H9 (cell line): Measurements from ENCODE around the gene PYHIN1. TPM values are rescaled to one million over a fixed set of nuclear protein-coding genes. Genes with fewer than 3 reads are reported as not detected.
A peak's percentile ranks its signal among the peaks of the same experiment; 100 is the strongest.

Experiments used
- DNase-seq: peaks from one replicate; pipeline ENCODE4 v3.0.0-alpha.2; 2017
- H2AFZ ChIP-seq: one replicate; pipeline ENCODE4 v1.6.1; 2013; ENCODE audit warnings: mild to moderate bottlenecking, low read length, control low read depth, moderate library complexity
- H2AK5ac ChIP-seq: 2 replicates; pipeline ENCODE4 v1.6.1; 2013; ENCODE audit warnings: low read length, control low read depth, mixed read lengths; ENCODE audit not compliant: insufficient read length
- H2BK120ac ChIP-seq: one replicate; pipeline ENCODE4 v1.6.1; 2013; ENCODE audit warnings: low read depth, mild to moderate bottlenecking, low read length, control low read depth, inconsistent platforms; ENCODE audit not compliant: poor library complexity, severe bottlenecking
- H2BK12ac ChIP-seq: 2 replicates; pipeline ENCODE4 v1.6.1; 2013; ENCODE audit warnings: low read length, control low read depth, mixed read lengths, low read depth; ENCODE audit not compliant: insufficient read length
- H2BK15ac ChIP-seq: 2 replicates; pipeline ENCODE4 v1.6.1; 2013; ENCODE audit warnings: low read depth, low read length, control low read depth
- H2BK20ac ChIP-seq: one replicate; pipeline ENCODE4 v1.6.1; 2013; ENCODE audit warnings: low read depth, mild to moderate bottlenecking, low read length, control low read depth, inconsistent platforms; ENCODE audit not compliant: poor library complexity, severe bottlenecking
- H2BK5ac ChIP-seq: 2 replicates; pipeline ENCODE4 v1.6.1; 2013; ENCODE audit warnings: low read length, control low read depth, mixed read lengths; ENCODE audit not compliant: insufficient read length
- H3K14ac ChIP-seq: 2 replicates; pipeline ENCODE4 v1.6.1; 2013; ENCODE audit warnings: low read length, control low read depth; ENCODE audit not compliant: insufficient read depth
- H3K18ac ChIP-seq: 2 replicates; pipeline ENCODE4 v1.6.1; 2013; ENCODE audit warnings: low read depth, mild to moderate bottlenecking, mixed read lengths, low read length, control low read depth; ENCODE audit not compliant: insufficient read length
- H3K23ac ChIP-seq: 2 replicates; pipeline ENCODE4 v1.6.1; 2013; ENCODE audit warnings: low read length, control low read depth, mixed read lengths, low read depth; ENCODE audit not compliant: insufficient read length
- H3K23me2 ChIP-seq: 2 replicates; pipeline ENCODE4 v1.6.1; 2013; ENCODE audit warnings: low read depth, mild to moderate bottlenecking, mixed read lengths, low read length, control low read depth; ENCODE audit not compliant: insufficient read length, poor library complexity, severe bottlenecking
- H3K27ac ChIP-seq: 2 replicates; pipeline ENCODE4 v1.5.1; 2013; ENCODE audit warnings: low read length, control low read depth, mixed read lengths, low read depth; ENCODE audit not compliant: insufficient read length
- H3K27me3 ChIP-seq: 2 replicates; pipeline ENCODE4 v1.6.1; 2013; ENCODE audit warnings: low read length, control low read depth, inconsistent platforms; ENCODE audit not compliant: insufficient read depth
- H3K4ac ChIP-seq: 2 replicates; pipeline ENCODE4 v1.6.1; 2013; ENCODE audit warnings: low read depth, mild to moderate bottlenecking, control low read depth, inconsistent platforms, low read length, moderate library complexity
- H3K4me1 ChIP-seq: 2 replicates; pipeline ENCODE4 v1.6.1; 2013; ENCODE audit warnings: low read length, control low read depth, inconsistent platforms; ENCODE audit not compliant: insufficient read depth
- H3K4me2 ChIP-seq: 2 replicates; pipeline ENCODE4 v1.6.1; 2013; ENCODE audit warnings: low read length, control low read depth, mixed read lengths; ENCODE audit not compliant: insufficient read length, insufficient read depth
- H3K56ac ChIP-seq: 2 replicates; pipeline ENCODE4 v1.6.1; 2013; ENCODE audit warnings: low read depth, mild to moderate bottlenecking, mixed read lengths, low read length, control low read depth; ENCODE audit not compliant: insufficient read length
- H3K79me1 ChIP-seq: 2 replicates; pipeline ENCODE4 v1.6.1; 2013; ENCODE audit warnings: low read depth, mild to moderate bottlenecking, moderate library complexity, low read length, control low read depth, inconsistent platforms; ENCODE audit not compliant: insufficient read depth, poor library complexity, severe bottlenecking
- H3K79me2 ChIP-seq: 2 replicates; pipeline ENCODE4 v1.6.1; 2013; ENCODE audit warnings: low read length, control low read depth, inconsistent platforms; ENCODE audit not compliant: insufficient read depth
- H3K9ac ChIP-seq: 2 replicates; pipeline ENCODE4 v1.6.1; 2013; ENCODE audit warnings: low read length, control low read depth, mixed read lengths; ENCODE audit not compliant: insufficient read length; ENCODE audit errors: extremely low read depth
- H3K9me3 ChIP-seq: one replicate; pipeline ENCODE4 v1.6.1; 2013; ENCODE audit warnings: low read depth, low read length, inconsistent platforms; ENCODE audit not compliant: control insufficient read depth
- H3T11ph ChIP-seq: one replicate; pipeline ENCODE4 v1.6.1; 2013; ENCODE audit warnings: mild to moderate bottlenecking, low read length, control low read depth, inconsistent platforms
- H4K20me1 ChIP-seq: one replicate; pipeline ENCODE4 v1.6.1; 2013; ENCODE audit not compliant: control insufficient read depth, insufficient read length, insufficient read depth
- H4K5ac ChIP-seq: 2 replicates; pipeline ENCODE4 v1.6.1; 2013; ENCODE audit warnings: low read depth, mild to moderate bottlenecking, mixed read lengths, low read length, control low read depth; ENCODE audit not compliant: insufficient read length
- H4K8ac ChIP-seq: replicated peaks from 2 replicates; pipeline ENCODE4 v1.6.1; 2013; ENCODE audit warnings: low read length, control low read depth, mixed read lengths, low read depth; ENCODE audit not compliant: insufficient read length
- H4K91ac ChIP-seq: 2 replicates; pipeline ENCODE4 v1.6.1; 2013; ENCODE audit warnings: low read depth, mild to moderate bottlenecking, moderate library complexity, mixed read lengths, low read length, control low read depth; ENCODE audit not compliant: insufficient read length
- H3K27ac Mint-ChIP-seq, 3 experiments: 2 replicates in 2 of 3; 3 replicates in 1 of 3; pipeline ENCODE4 v1.8.0; 2020 to 2021; ENCODE audit warnings: mixed read lengths in 3 of 3, mild to moderate bottlenecking in 1 of 3, moderate library complexity in 1 of 3
- H3K27me3 Mint-ChIP-seq: 2 replicates; pipeline ENCODE4 v1.8.0; 2021; ENCODE audit warnings: low read depth, mild to moderate bottlenecking, moderate library complexity, mixed read lengths
- H3K36me3 Mint-ChIP-seq, 3 experiments: 2 replicates in 2 of 3; 3 replicates in 1 of 3; pipeline ENCODE4 v1.8.0; 2020 to 2021; ENCODE audit warnings: low read depth in 3 of 3, mixed read lengths in 3 of 3; ENCODE audit not compliant: insufficient read depth in 1 of 3
- H3K4me1 Mint-ChIP-seq, 2 experiments: 2 replicates each; pipeline ENCODE4 v1.8.0; 2020; ENCODE audit warnings: mixed read lengths in 2 of 2
- H3K4me3 Mint-ChIP-seq, 2 experiments: 2 replicates in 1 of 2; 3 replicates in 1 of 2; pipeline ENCODE4 v1.8.0; 2020 to 2021; ENCODE audit warnings: mild to moderate bottlenecking in 2 of 2, mixed read lengths in 2 of 2, moderate library complexity in 1 of 2
- H3K9me3 Mint-ChIP-seq, 2 experiments: 2 replicates in 1 of 2; 3 replicates in 1 of 2; pipeline ENCODE4 v1.8.0; 2020; ENCODE audit warnings: mild to moderate bottlenecking in 2 of 2, mixed read lengths in 2 of 2, moderate library complexity in 1 of 2
- CTCF ChIP-seq: fragments of 200-600 bp; sonication (generic); conservative IDR thresholded peaks from 3 replicates; pipeline ENCODE4 v1.8.0; 2021; ENCODE audit warnings: antibody characterized with exemption, mild to moderate bottlenecking
- total RNA-seq: library from RNA; stranded (reverse); gene quantifications from 2 replicates; pipeline ENCODE4 v1.2.1, GENCODE V29; 2021

The PYHIN1 gene
- total RNA-seq, 1 experiment from 2014 or later = not detected

GRCh38 chr1:158972841-158973240 is 41.5 kb downstream of the PYHIN1 start:
- Histone ChIP-seq H3K4me1 (no peaks in the 10 kb centered on the region; the same call in 1 of the 2 replicates), H3K14ac (no peak overlapping the region), H2BK120ac (no peak overlapping the region), H3K27ac (no peak overlapping the region), H3K27me3 (no peaks in the 10 kb centered on the region), H3K79me1 (no peaks in the 10 kb centered on the region), H3K23ac (no peak overlapping the region), H3K79me2 (no peaks in the 10 kb centered on the region), H4K5ac (no peak overlapping the region), H3K18ac (no peak overlapping the region), H3K4me2 (no peak overlapping the region), H3K9me3 (no peaks in the 10 kb centered on the region), H3K4ac (no peak overlapping the region), H4K91ac (no peak overlapping the region), H3K9ac (no peak overlapping the region), H4K20me1 (no peaks in the 10 kb centered on the region), H2BK5ac (no peak overlapping the region), H3K23me2 (no peaks in the 10 kb centered on the region), H3K56ac (no peak overlapping the region), H2BK15ac (no peak overlapping the region), H2BK20ac (no peak overlapping the region), H2AFZ (no peak overlapping the region), H2BK12ac (no peak overlapping the region), H2AK5ac (no peak overlapping the region), H4K8ac (no peak overlapping the region), H3T11ph (no peak overlapping the region)
- DNase-seq = no peak
- H3K4me3 Mint-ChIP-seq = no peak overlapping the region
- H3K27ac Mint-ChIP-seq = no peak overlapping the region
- no peaks in the 10 kb centered on the region; a peak in 1 of 5 replicates for H3K9me3 Mint-ChIP-seq
- no peaks in the 10 kb centered on the region for H3K27me3 Mint-ChIP-seq
- TF ChIP-seq CTCF = peak; percentile 44; the same call in 2 of the 3 replicates
- H3K4me1 Mint-ChIP-seq = peaks cover 9 to 11% of the 10 kb centered on the region in 2 experiments
- H3K36me3 Mint-ChIP-seq = no peaks in the 10 kb centered on the region
